Measurements from ENCODE around the gene CAPN5.

The CAPN5 gene

GRCh38 chr11:77121876-77122575 is 55.3 kb downstream of the CAPN5 start:
- no peak for DNase-seq

- no peak for DNase-seq
Observed at GRCh38 chr11:77122576-77123212, 55.9 kb downstream of the CAPN5 start.

GRCh38 chr11:77123591-77123990 is 56.8 kb downstream of the CAPN5 start:
- no peak for DNase-seq

GRCh38 chr11:77124041-77124440 is 57.3 kb downstream of the CAPN5 start:
- no peak for DNase-seq

GRCh38 chr11:77124488-77124887 is 57.7 kb downstream of the CAPN5 start:
- no peak for DNase-seq

GRCh38 chr11:77125191-77125590 is 58.4 kb downstream of the CAPN5 start:
- DNase-seq = no peak

- DNase-seq = no peak
Observed at GRCh38 chr11:77125695-77126094, 58.9 kb downstream of the CAPN5 start.

- no peak for DNase-seq
Observed at GRCh38 chr11:77126156-77126775, 59.5 kb downstream of the CAPN5 start.

GRCh38 chr11:77126861-77127234 is 60.1 kb downstream of the CAPN5 start:
- no peak for DNase-seq

- DNase-seq = peak in 1 of 2 experiments; percentile 28
Observed at GRCh38 chr11:77127235-77127911, 60.6 kb downstream of the CAPN5 start.

GRCh38 chr11:77127920-77128691 is 61.3 kb downstream of the CAPN5 start, which contains the start of gene MYO7A:
TSS of gene MYO7A (plus strand) at chr11:77128246. CDS start at chr11:77130635, 2,389 bp downstream.
- DNase-seq = no peak

- no peak for DNase-seq
Observed at GRCh38 chr11:77129069-77129841, 62.5 kb downstream of the CAPN5 start.

GRCh38 chr11:77129842-77130756 is 63.3 kb downstream of the CAPN5 start:
- DNase-seq = no peak

GRCh38 chr11:77130763-77131513 is 64.2 kb downstream of the CAPN5 start:
- no peak for DNase-seq

GRCh38 chr11:77131560-77131959 is 64.8 kb downstream of the CAPN5 start:
- DNase-seq = no peak

- no peak for DNase-seq
Observed at GRCh38 chr11:77135069-77135468, 68.3 kb downstream of the CAPN5 start.

GRCh38 chr11:77136074-77136473 is 69.3 kb downstream of the CAPN5 start:
- DNase-seq = no peak

GRCh38 chr11:77136784-77137420 is 70.1 kb downstream of the CAPN5 start:
- no peak for DNase-seq

- no peak for DNase-seq
Observed at GRCh38 chr11:77137421-77137820, 70.7 kb downstream of the CAPN5 start.

Measured in NCI-H187 (cell line).